LNCaP clone FGC (cell line): ENCODE data around the gene PFDN2.

ENCODE experiments used
- DNase-seq: peaks from one replicate; pipeline ENCODE4 v3.0.0-alpha.2; 2011; ENCODE audit warnings: low read depth
- H3K4me3 ChIP-seq: 2 replicates; pipeline ENCODE4 v1.5.1; 2011; ENCODE audit warnings: mild to moderate bottlenecking, low read depth, low read length, control low read depth
- CTCF ChIP-seq: IDR thresholded peaks from 2 replicates; pipeline ENCODE4 v1.5.1; 2012; ENCODE audit warnings: mild to moderate bottlenecking; ENCODE audit not compliant: control insufficient read depth, insufficient read depth; ENCODE audit errors: extremely low read depth

Gene PFDN2

GRCh38 chr1:161117759-161118581, at the start of gene PFDN2, which contains the start of gene NIT1:
Gene PFDN2 (minus strand): TSS chr1:161118037. CDS start chr1:161118026, 11 bp downstream.
Gene NIT1 (plus strand): TSS chr1:161118105. CDS start chr1:161118177, 72 bp downstream.
- DNase-seq, result peak; percentile 37
- no peak for TF ChIP-seq CTCF
- H3K4me3 ChIP-seq, result peak within 1 kb of the TSS; percentile 100

- TF ChIP-seq CTCF, result no peak
- no peak for DNase-seq
These were observed 49.1 kb upstream of the PFDN2 start for GRCh38 chr1:161166669-161167548.

GRCh38 chr1:161165742-161166668, 48.2 kb upstream of the PFDN2 start, which contains the start of gene PPOX:
Gene PPOX (plus strand): TSS chr1:161166426. CDS start chr1:161166848, 422 bp downstream.
- peak; percentile 98 for DNase-seq
- H3K4me3 ChIP-seq, result peak within 1 kb of the TSS; percentile 89
- TF ChIP-seq CTCF, result peak; percentile 40

More at GRCh38 chr1:161166669-161167548, 49.1 kb upstream of the PFDN2 start:
- H3K4me3 ChIP-seq, result peak overlapping the region; percentile 89

GRCh38 chr1:161164901-161165610, 47.2 kb upstream of the PFDN2 start:
- H3K4me3 ChIP-seq, result peak overlapping the region; percentile 89
- DNase-seq, result no peak
- no peak for TF ChIP-seq CTCF

GRCh38 chr1:161163793-161164192, 46.0 kb upstream of the PFDN2 start:
- DNase-seq, result no peak
- TF ChIP-seq CTCF, result no peak
- no peak overlapping the region for H3K4me3 ChIP-seq

GRCh38 chr1:161162806-161163205, 45.0 kb upstream of the PFDN2 start:
- TF ChIP-seq CTCF, result no peak
- H3K4me3 ChIP-seq, result no peak overlapping the region
- no peak for DNase-seq
